ENCODE results near the gene PAMR1.

GRCh38 chr11:35496416-35496815 lies 29.0 kb downstream of the PAMR1 start:
- TF ChIP-seq CTCF (IDR thresholded peaks at IDR 0.05) (no peak), POLR2A (IDR thresholded peaks at IDR 0.05) (no peak)

All from ovary (tissue), 3 donors.